Measurements from ENCODE around the gene E2F4.
A peak's percentile ranks its signal among the peaks of the same experiment; 100 is the strongest.

The E2F4 gene

DNA sequence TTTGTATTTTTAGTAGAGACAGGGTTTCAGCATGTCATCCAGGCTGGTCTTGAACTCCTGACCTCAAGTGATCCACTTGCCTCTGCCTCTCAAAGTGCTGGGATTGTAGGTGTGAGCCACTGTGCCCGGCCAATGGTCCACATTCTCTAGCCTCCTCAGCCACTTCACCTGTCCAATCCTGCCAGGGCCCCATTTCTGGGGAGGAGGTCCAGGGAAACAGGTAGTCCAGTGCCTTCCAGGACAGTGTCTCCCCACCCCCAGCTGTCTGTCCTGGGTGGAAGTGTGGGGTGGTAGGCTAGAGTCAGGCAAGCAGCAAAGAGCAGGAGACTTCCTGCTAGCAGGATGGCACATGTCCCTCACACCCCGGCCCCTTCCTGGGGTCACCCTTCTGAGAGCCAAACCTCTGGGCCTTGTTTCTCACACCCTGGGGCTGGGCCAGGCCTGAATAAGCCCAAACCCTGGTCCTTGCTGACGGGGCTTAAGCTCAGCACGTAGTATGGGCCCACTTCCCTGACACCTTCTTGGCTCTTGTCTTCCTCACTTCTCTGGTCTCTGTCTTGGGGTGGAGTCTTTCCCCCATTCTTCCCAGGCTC is 50.3 kb downstream of the E2F4 start:
- Mint-ChIP-seq H3K27me3 (ENCODE audit: low read depth, poor library complexity) (no peaks in the 10 kb centered on the region), H3K4me3 (no peak overlapping the region), H3K9me3 (no peaks in the 10 kb centered on the region), H3K36me3 (ENCODE audit: low read depth) (peaks cover 5% of the 10 kb centered on the region), H3K4me1 (peaks cover 41% of the 10 kb centered on the region), H3K27ac (peak overlapping the region; percentile 73)
- TF ChIP-seq, protein P1, sequence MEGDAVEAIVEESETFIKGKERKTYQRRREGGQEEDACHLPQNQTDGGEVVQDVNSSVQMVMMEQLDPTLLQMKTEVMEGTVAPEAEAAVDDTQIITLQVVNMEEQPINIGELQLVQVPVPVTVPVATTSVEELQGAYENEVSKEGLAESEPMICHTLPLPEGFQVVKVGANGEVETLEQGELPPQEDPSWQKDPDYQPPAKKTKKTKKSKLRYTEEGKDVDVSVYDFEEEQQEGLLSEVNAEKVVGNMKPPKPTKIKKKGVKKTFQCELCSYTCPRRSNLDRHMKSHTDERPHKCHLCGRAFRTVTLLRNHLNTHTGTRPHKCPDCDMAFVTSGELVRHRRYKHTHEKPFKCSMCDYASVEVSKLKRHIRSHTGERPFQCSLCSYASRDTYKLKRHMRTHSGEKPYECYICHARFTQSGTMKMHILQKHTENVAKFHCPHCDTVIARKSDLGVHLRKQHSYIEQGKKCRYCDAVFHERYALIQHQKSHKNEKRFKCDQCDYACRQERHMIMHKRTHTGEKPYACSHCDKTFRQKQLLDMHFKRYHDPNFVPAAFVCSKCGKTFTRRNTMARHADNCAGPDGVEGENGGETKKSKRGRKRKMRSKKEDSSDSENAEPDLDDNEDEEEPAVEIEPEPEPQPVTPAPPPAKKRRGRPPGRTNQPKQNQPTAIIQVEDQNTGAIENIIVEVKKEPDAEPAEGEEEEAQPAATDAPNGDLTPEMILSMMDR (IDR thresholded peaks at IDR 0.05) = no peak
- DNase-seq = no peak

DNA sequence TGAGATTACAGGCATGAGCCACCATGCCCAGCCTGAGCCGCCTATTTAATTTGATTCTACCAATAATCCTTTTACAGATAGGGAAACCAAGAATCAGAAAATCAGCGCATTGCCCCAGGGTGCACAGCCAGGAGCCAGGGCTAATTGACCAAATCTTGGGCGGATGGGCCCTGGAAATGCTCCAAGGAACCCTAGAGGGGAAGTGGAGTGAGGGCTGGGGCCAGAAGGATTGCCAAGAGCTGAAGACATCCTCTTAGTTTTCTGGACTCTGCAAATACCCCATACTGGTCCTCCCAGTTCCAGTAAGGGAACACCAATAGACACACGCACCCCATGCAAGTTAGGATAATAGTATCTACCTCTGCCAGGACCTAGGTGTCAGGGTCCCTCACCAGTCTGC is 51.5 kb downstream of the E2F4 start:
- Mint-ChIP-seq H3K36me3 (ENCODE audit: low read depth) (no peaks in the 10 kb centered on the region), H3K27ac (no peak overlapping the region), H3K9me3 (no peaks in the 10 kb centered on the region), H3K4me3 (no peak overlapping the region), H3K27me3 (ENCODE audit: low read depth, poor library complexity) (peaks cover 11% of the 10 kb centered on the region), H3K4me1 (peaks cover 40% of the 10 kb centered on the region)
- TF ChIP-seq, protein P1 (IDR thresholded peaks at IDR 0.05) = no peak
- DNase-seq = no peak

DNA sequence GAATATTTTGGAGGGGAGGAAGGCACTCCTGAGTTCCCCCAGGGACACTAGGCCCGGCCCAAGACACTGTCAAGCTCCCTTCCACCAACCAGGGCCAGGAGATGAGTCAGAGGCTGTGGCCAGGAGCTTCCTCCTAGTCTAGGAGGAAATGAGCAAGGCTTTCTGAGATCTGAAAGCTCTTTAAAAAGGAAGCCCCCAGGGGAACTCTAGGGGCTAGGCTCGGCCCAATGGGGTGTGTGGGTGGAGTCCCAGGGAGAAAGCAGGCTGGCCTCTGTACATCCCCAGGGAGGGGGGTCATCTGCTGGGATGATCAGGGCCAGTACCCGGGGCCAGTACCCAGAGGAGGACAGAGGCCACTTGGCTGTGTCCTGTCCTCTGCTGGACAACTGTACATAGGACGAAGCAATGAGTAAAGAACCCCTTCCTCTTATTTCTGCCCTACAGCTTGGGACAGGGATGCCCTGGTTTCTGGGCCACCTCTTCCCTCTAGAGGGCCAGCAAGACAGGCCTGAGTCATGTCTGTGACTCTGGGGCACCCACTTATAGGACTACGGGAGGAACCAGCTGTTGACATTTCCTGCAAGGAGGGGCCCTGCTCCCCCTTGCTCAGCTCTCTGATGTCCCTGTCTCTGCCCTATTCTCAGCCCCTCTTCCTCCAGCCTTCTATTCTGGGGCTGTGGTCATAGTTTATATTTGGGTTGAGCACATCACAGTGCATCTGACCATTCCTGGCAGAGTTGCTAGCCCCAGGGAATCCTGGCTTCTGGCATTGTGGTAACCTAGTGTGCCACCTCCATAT is 52.6 kb downstream of the E2F4 start:
- no peaks in the 10 kb centered on the region for H3K36me3 Mint-ChIP-seq (ENCODE audit: low read depth)
- H3K4me3 Mint-ChIP-seq = peak overlapping the region; percentile 81
- TF ChIP-seq, protein P1 (IDR thresholded peaks at IDR 0.05) = no peak
- H3K27me3 Mint-ChIP-seq (ENCODE audit: low read depth, poor library complexity) = peaks cover 23% of the 10 kb centered on the region
- H3K4me1 Mint-ChIP-seq = peaks cover 43% of the 10 kb centered on the region
- no peaks in the 10 kb centered on the region for H3K9me3 Mint-ChIP-seq
- DNase-seq = no peak
- H3K27ac Mint-ChIP-seq = no peak overlapping the region

DNA sequence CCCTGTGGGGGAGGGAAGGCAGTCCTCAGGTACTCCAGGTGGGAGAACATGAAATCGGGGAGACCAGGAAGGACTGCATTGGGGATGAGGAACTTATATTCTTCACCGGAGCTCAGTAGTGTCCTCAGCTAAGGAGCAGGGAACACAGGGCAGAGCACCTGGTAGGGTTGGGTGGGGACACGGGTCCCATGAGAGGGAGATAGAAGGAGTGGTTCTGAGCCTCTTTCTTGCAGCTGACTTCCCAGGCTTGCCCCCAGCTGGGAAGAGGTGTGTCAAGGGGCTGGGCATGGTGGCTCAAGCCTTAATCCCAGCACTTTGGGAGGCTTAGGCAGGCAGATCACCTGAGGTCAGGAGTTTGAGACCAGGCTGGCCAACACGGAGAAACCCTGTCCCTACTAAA is 53.2 kb downstream of the E2F4 start:
- Mint-ChIP-seq H3K4me1 (peaks cover 49% of the 10 kb centered on the region), H3K27me3 (ENCODE audit: low read depth, poor library complexity) (peaks cover 29% of the 10 kb centered on the region), H3K27ac (no peak overlapping the region), H3K4me3 (peak overlapping the region; percentile 81), H3K36me3 (ENCODE audit: low read depth) (no peaks in the 10 kb centered on the region), H3K9me3 (no peaks in the 10 kb centered on the region)
- TF ChIP-seq, protein P1 (IDR thresholded peaks at IDR 0.05) = no peak
- no peak for DNase-seq

DNA sequence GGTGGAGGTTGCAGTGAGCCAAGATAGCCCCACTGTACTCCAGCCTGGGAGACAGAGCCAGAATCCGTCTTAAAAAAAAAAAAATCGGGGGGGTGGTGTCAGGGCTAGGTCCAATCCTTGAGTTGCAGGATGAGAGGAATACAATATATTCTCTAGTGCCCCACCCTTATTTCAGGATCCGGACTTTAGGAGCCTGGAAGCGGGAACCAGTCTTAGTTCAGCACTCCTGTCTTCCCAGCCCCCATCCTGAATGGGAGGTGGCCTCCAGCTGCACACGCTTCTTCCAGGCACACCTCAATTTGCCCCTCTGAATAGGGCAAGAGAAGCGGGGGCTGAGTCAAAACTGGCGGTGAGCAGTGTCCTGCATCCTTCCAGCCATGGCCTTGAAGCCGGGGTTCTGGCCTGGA is 53.7 kb downstream of the E2F4 start:
- H3K27me3 Mint-ChIP-seq (ENCODE audit: low read depth, poor library complexity) = peaks cover 33% of the 10 kb centered on the region
- TF ChIP-seq, protein P1 (IDR thresholded peaks at IDR 0.05) = no peak
- no peaks in the 10 kb centered on the region for H3K36me3 Mint-ChIP-seq (ENCODE audit: low read depth)
- no peaks in the 10 kb centered on the region for H3K9me3 Mint-ChIP-seq
- peak overlapping the region; percentile 81 for H3K4me3 Mint-ChIP-seq
- no peak overlapping the region for H3K27ac Mint-ChIP-seq
- DNase-seq = no peak
- peaks cover 51% of the 10 kb centered on the region for H3K4me1 Mint-ChIP-seq
